ENCODE measurements around the gene CDK5RAP2.

- TF ChIP-seq TAF1 (IDR thresholded peaks at IDR 0.05; ENCODE audit: borderline replicate concordance, insufficient read depth, low read length) (no peak), POLR2AphosphoS5 (IDR thresholded peaks at IDR 0.05; ENCODE audit: low read depth, low read length) (no peak), SIN3A (IDR thresholded peaks at IDR 0.05; ENCODE audit: borderline replicate concordance, insufficient read depth, low read length) (no peak)
These were observed 185.8 kb downstream of the CDK5RAP2 start for GRCh38 chr9:120394058-120394669.

Data from PFSK-1 (cell line).